ENCODE data around the gene SMARCA5. TPM values are rescaled to one million over a fixed set of nuclear protein-coding genes. Genes with fewer than 3 reads are reported as not detected.

SMARCA5 gene
- total and polyA plus RNA-seq, 10 of the 15 experiments (the other 5 are each of a cell fraction or from before 2014, with no cell fraction given) = 21.7 to 69.6 (median 37.4) TPM

DNA sequence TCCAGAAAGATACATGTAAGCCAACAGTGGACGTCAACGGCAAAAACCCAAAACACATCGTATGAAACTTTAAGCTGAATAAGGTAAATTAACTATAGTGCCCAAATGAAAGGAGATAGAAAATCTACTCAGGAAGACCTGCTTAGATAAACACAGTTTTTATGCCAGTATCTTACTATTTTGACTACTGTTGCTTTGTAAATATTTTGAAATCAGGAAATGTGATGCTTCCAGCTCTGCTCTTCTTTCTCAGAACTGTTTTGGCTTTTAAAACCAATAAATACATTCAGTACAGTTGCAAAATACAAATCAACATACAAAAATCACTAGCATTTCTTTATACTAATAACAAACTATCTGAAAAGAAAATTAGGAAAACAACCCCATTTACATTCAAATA lies 83.8 kb downstream of the SMARCA5 start:
- SMC1A ChIA-PET (ENCODE audit: uncharacterized antibody, unreplicated experiment) = no interaction called here
- Histone ChIP-seq H3K79me2 (ENCODE audit: control insufficient read depth, insufficient read depth, low read length) (no peaks in the 10 kb centered on the region), H2AFZ (ENCODE audit: control insufficient read depth, low read depth, low read length) (no peak overlapping the region), H3K4me3 (no peak overlapping the region), H3K9ac (ENCODE audit: control insufficient read depth, insufficient read depth, low read length) (no peak overlapping the region), H3K9me3 (replicated peaks; ENCODE audit: control insufficient read depth, insufficient read depth, low read length) (no peaks in the 10 kb centered on the region), H3K27ac (ENCODE audit: control insufficient read depth, insufficient read depth) (no peak overlapping the region), H4K20me1 (ENCODE audit: control insufficient read depth, insufficient read depth) (no peaks in the 10 kb centered on the region), H3K4me2 (ENCODE audit: control insufficient read depth, insufficient read depth) (no peak overlapping the region), H3K27me3 (replicated peaks in 1 of 2; ENCODE audit: control insufficient read depth in 2 of 2, insufficient read depth in 2 of 2, low read length in 1 of 2) (no peaks in the 10 kb centered on the region), H3K4me1 (ENCODE audit: control insufficient read depth, insufficient read depth, low read length) (no peaks in the 10 kb centered on the region), H3K36me3 (ENCODE audit: control insufficient read depth in 2 of 2, insufficient read depth in 2 of 2, low read length in 1 of 2) (no peaks in the 10 kb centered on the region)
- intact Hi-C loops (cut with micrococcal nuclease; ENCODE audit: unreplicated experiment) = no loop called here
- 51% methylated on average over 3 of the region's 3 CpGs for WGBS (ENCODE audit: insufficient coverage, insufficient replicate concordance, low lambda C conversion rate, missing lambda C conversion rate)
- RAD21 ChIA-PET (ENCODE audit: unreplicated experiment) = no interaction called here
- BruUV-seq (replicated peaks) = no TSS peak
- ATAC-seq (no peak), FAIRE-seq (no peak), DNase-seq (ENCODE audit: low read depth, low spot score) (no peak)
- in situ Hi-C loops (cut with MboI) = no loop called here
- CTCF ChIA-PET = no interaction called here
- POLR2A ChIA-PET = no interaction called here
- TF ChIP-seq ZNF384 (IDR thresholded peaks at IDR 0.05; ENCODE audit: borderline replicate concordance, low read depth, low read length) (no peak), NBN (IDR thresholded peaks at IDR 0.05) (no peak), SPI1 (IDR thresholded peaks at IDR 0.05; ENCODE audit: borderline replicate concordance, insufficient read depth, low read depth, low read length) (no peak), CBFB (IDR thresholded peaks at IDR 0.05; ENCODE audit: low read depth) (no peak), SREBF2 (IDR thresholded peaks at IDR 0.05; ENCODE audit: low read length) (no peak), MEF2B (IDR thresholded peaks at IDR 0.05; ENCODE audit: partially characterized antibody, poor library complexity, severe bottlenecking) (no peak), BHLHE40 (IDR thresholded peaks at IDR 0.05; ENCODE audit: borderline replicate concordance in 1 of 2, low read depth in 2 of 2, low read length in 1 of 2) (no peak), SMC3 (IDR thresholded peaks at IDR 0.05; ENCODE audit: borderline replicate concordance, low read length) (no peak), STAT1 (conservative IDR thresholded peaks at IDR 0.05) (no peak), EP300 (IDR thresholded peaks at IDR 0.05; ENCODE audit: borderline replicate concordance in 1 of 2, control insufficient read depth in 1 of 2, low read depth in 2 of 2, low read length in 2 of 2) (no peak), PAX5 (IDR thresholded peaks at IDR 0.05; ENCODE audit: borderline replicate concordance, low read depth, low read length) (no peak), ZNF207 (IDR thresholded peaks at IDR 0.05; ENCODE audit: borderline replicate concordance) (no peak), ATF7 (IDR thresholded peaks at IDR 0.05; ENCODE audit: low read depth) (no peak), SP1 (IDR thresholded peaks at IDR 0.05; ENCODE audit: low read depth, low read length) (no peak), NR2F1 (conservative IDR thresholded peaks at IDR 0.05) (no peak)
- TF ChIP-seq, protein P1, sequence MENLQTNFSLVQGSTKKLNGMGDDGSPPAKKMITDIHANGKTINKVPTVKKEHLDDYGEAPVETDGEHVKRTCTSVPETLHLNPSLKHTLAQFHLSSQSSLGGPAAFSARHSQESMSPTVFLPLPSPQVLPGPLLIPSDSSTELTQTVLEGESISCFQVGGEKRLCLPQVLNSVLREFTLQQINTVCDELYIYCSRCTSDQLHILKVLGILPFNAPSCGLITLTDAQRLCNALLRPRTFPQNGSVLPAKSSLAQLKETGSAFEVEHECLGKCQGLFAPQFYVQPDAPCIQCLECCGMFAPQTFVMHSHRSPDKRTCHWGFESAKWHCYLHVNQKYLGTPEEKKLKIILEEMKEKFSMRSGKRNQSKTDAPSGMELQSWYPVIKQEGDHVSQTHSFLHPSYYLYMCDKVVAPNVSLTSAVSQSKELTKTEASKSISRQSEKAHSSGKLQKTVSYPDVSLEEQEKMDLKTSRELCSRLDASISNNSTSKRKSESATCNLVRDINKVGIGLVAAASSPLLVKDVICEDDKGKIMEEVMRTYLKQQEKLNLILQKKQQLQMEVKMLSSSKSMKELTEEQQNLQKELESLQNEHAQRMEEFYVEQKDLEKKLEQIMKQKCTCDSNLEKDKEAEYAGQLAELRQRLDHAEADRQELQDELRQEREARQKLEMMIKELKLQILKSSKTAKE (IDR thresholded peaks at IDR 0.05; ENCODE audit: low read depth, poor library complexity, severe bottlenecking) = no peak
- TF ChIP-seq, protein P2, sequence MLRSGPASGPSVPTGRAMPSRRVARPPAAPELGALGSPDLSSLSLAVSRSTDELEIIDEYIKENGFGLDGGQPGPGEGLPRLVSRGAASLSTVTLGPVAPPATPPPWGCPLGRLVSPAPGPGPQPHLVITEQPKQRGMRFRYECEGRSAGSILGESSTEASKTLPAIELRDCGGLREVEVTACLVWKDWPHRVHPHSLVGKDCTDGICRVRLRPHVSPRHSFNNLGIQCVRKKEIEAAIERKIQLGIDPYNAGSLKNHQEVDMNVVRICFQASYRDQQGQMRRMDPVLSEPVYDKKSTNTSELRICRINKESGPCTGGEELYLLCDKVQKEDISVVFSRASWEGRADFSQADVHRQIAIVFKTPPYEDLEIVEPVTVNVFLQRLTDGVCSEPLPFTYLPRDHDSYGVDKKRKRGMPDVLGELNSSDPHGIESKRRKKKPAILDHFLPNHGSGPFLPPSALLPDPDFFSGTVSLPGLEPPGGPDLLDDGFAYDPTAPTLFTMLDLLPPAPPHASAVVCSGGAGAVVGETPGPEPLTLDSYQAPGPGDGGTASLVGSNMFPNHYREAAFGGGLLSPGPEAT (IDR thresholded peaks at IDR 0.05; ENCODE audit: low read depth) = no peak
- TF ChIP-seq, protein P3, sequence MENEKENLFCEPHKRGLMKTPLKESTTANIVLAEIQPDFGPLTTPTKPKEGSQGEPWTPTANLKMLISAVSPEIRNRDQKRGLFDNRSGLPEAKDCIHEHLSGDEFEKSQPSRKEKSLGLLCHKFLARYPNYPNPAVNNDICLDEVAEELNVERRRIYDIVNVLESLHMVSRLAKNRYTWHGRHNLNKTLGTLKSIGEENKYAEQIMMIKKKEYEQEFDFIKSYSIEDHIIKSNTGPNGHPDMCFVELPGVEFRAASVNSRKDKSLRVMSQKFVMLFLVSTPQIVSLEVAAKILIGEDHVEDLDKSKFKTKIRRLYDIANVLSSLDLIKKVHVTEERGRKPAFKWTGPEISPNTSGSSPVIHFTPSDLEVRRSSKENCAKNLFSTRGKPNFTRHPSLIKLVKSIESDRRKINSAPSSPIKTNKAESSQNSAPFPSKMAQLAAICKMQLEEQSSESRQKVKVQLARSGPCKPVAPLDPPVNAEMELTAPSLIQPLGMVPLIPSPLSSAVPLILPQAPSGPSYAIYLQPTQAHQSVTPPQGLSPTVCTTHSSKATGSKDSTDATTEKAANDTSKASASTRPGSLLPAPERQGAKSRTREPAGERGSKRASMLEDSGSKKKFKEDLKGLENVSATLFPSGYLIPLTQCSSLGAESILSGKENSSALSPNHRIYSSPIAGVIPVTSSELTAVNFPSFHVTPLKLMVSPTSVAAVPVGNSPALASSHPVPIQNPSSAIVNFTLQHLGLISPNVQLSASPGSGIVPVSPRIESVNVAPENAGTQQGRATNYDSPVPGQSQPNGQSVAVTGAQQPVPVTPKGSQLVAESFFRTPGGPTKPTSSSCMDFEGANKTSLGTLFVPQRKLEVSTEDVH (IDR thresholded peaks at IDR 0.05; ENCODE audit: low read depth, partially characterized antibody) = no peak
